Mesenchymal stem cell (in vitro differentiated cells and primary cell): Measurements from ENCODE around the gene PBX2. TPM values are rescaled to one million over a fixed set of nuclear protein-coding genes. Genes with fewer than 3 reads are reported as not detected.

Source experiments
- small RNA-seq: library from polyadenylated mRNA; stranded (forward); fragments of <200 nt; extraction: miRNeasy Mini kit (QIAGEN cat#:217004); gene quantifications from one replicate; pipeline ENCODE3, GENCODE V24; 2013; ENCODE audit warnings: low read depth

PBX2 gene

Small RNA genes within 50 kb of the gene (small RNA-seq; reads per million reads assigned to genes)
- gene AL662884.1 (not detected), gene MIR6833 (not detected)
